ENCODE results near the gene SIRPB2.

DNA sequence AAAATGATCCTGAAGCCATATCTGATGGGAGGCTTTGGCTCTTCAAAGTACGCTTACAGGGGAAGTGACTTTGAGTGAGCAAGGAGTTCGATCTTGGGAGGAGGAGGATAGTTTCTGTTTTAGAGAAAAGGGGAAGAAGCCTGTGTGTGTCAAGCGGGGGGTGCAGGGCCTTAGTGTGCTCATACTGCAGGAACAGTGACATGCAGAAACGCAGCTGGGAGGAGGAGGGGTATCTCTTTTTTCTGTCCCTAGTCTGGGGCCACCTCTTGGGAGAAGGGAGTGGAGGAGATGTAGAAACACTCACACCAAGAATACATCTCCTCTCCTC lies 46.5 kb upstream of the SIRPB2 start:
- TF ChIP-seq POLR2AphosphoS5 (IDR thresholded peaks at IDR 0.05) (no peak), RAD21 (conservative IDR thresholded peaks at IDR 0.05) (no peak), EP300 (conservative IDR thresholded peaks at IDR 0.05; ENCODE audit: poor library complexity, severe bottlenecking) (no peak)
- TF ChIP-seq, protein P1, sequence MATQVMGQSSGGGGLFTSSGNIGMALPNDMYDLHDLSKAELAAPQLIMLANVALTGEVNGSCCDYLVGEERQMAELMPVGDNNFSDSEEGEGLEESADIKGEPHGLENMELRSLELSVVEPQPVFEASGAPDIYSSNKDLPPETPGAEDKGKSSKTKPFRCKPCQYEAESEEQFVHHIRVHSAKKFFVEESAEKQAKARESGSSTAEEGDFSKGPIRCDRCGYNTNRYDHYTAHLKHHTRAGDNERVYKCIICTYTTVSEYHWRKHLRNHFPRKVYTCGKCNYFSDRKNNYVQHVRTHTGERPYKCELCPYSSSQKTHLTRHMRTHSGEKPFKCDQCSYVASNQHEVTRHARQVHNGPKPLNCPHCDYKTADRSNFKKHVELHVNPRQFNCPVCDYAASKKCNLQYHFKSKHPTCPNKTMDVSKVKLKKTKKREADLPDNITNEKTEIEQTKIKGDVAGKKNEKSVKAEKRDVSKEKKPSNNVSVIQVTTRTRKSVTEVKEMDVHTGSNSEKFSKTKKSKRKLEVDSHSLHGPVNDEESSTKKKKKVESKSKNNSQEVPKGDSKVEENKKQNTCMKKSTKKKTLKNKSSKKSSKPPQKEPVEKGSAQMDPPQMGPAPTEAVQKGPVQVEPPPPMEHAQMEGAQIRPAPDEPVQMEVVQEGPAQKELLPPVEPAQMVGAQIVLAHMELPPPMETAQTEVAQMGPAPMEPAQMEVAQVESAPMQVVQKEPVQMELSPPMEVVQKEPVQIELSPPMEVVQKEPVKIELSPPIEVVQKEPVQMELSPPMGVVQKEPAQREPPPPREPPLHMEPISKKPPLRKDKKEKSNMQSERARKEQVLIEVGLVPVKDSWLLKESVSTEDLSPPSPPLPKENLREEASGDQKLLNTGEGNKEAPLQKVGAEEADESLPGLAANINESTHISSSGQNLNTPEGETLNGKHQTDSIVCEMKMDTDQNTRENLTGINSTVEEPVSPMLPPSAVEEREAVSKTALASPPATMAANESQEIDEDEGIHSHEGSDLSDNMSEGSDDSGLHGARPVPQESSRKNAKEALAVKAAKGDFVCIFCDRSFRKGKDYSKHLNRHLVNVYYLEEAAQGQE (IDR thresholded peaks at IDR 0.05; ENCODE audit: borderline replicate concordance) = no peak
- TF ChIP-seq, protein P2, sequence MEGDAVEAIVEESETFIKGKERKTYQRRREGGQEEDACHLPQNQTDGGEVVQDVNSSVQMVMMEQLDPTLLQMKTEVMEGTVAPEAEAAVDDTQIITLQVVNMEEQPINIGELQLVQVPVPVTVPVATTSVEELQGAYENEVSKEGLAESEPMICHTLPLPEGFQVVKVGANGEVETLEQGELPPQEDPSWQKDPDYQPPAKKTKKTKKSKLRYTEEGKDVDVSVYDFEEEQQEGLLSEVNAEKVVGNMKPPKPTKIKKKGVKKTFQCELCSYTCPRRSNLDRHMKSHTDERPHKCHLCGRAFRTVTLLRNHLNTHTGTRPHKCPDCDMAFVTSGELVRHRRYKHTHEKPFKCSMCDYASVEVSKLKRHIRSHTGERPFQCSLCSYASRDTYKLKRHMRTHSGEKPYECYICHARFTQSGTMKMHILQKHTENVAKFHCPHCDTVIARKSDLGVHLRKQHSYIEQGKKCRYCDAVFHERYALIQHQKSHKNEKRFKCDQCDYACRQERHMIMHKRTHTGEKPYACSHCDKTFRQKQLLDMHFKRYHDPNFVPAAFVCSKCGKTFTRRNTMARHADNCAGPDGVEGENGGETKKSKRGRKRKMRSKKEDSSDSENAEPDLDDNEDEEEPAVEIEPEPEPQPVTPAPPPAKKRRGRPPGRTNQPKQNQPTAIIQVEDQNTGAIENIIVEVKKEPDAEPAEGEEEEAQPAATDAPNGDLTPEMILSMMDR (IDR thresholded peaks at IDR 0.05; ENCODE audit: poor library complexity, severe bottlenecking) = no peak
